ENCODE measurements around the gene ZIC1. TPM values are rescaled to one million over a fixed set of nuclear protein-coding genes. Genes with fewer than 3 reads are reported as not detected.

Gene ZIC1
- total and polyA plus RNA-seq, 2 of the 4 experiments (the other 2 are of a cell fraction) = not detected

- Histone ChIP-seq H3K79me1 (ENCODE audit: low read depth in 1 of 2, low read length in 2 of 2) (no peaks in the 10 kb centered on the region), H3K9me1 (ENCODE audit: insufficient read depth, low read length) (0 out of 2 replicates have a peak, but pooled peaks cover 3% of the 10 kb centered on the region), H3K4me3 (ENCODE audit: insufficient read depth, low read depth, low read length) (no peak within 1 kb of the TSS), H3K9ac (ENCODE audit: low read depth, low read length) (no peak within 1 kb of the TSS), H4K8ac (ENCODE audit: low read depth in 2 of 2, low read length in 2 of 2) (no peak within 1 kb of the TSS), H2BK120ac (ENCODE audit: low read depth, low read length) (no peak within 1 kb of the TSS), H2BK20ac (ENCODE audit: low read depth, low read length) (no peak within 1 kb of the TSS), H3K27ac (ENCODE audit: insufficient read depth, low read length) (no peak within 1 kb of the TSS), H4K20me1 (ENCODE audit: insufficient read depth, low read length) (no peaks in the 10 kb centered on the region), H3K4me2 (ENCODE audit: low read depth, low read length) (no peak within 1 kb of the TSS), H2BK5ac (ENCODE audit: low read depth, low read length, poor library complexity, severe bottlenecking) (no peak within 1 kb of the TSS), H2AK9ac (replicated peaks; ENCODE audit: low read depth, low read length, poor library complexity) (no peak within 1 kb of the TSS), H3K23ac (ENCODE audit: low read depth, low read length) (no peak within 1 kb of the TSS), H4K91ac (ENCODE audit: insufficient read depth, low read depth, low read length) (no peak within 1 kb of the TSS), H3K18ac (ENCODE audit: low read depth, low read length) (no peak within 1 kb of the TSS), H3K36me3 (ENCODE audit: control insufficient read depth, insufficient read depth, low read length) (no peaks in the 10 kb centered on the region), H3K56ac (ENCODE audit: extremely low read depth, insufficient read depth, low read length) (no peak within 1 kb of the TSS), H2AFZ (replicated peaks; ENCODE audit: low read length, poor library complexity) (no peak within 1 kb of the TSS), H3K14ac (replicated peaks; ENCODE audit: low read depth, low read length) (no peak within 1 kb of the TSS), H3K4me1 (ENCODE audit: control insufficient read depth, insufficient read depth, low read length) (no peaks in the 10 kb centered on the region), H3K9me3 (ENCODE audit: control insufficient read depth, insufficient read depth, low read length) (peaks cover 16% of the 10 kb centered on the region), H3K4ac (ENCODE audit: low read depth, low read length) (no peak within 1 kb of the TSS), H3K27me3 (ENCODE audit: control insufficient read depth, insufficient read depth, low read length) (peaks cover 85% of the 10 kb centered on the region), H4K5ac (ENCODE audit: low read depth, low read length) (no peak within 1 kb of the TSS), H2BK15ac (ENCODE audit: low read depth, low read length) (no peak within 1 kb of the TSS), H2AK5ac (ENCODE audit: low read depth, low read length) (no peak within 1 kb of the TSS)
- ChIA-PET POLR2A (ENCODE audit: unreplicated experiment) (no interaction called here), CTCF (no interaction called here)
- ATAC-seq (ENCODE audit: low read depth) = no peak
- no peak for TF ChIP-seq MXI1 (IDR thresholded peaks at IDR 0.05; ENCODE audit: borderline replicate concordance, low read depth, low read length)
- no peak for TF ChIP-seq POLR2A (IDR thresholded peaks at IDR 0.05; ENCODE audit: low read depth, low read length)
- no peak for TF ChIP-seq RAD21 (IDR thresholded peaks at IDR 0.05; ENCODE audit: low read length)
- no peak for TF ChIP-seq USF2 (IDR thresholded peaks at IDR 0.05; ENCODE audit: low read depth, low read length)
- TF ChIP-seq RCOR1 (IDR thresholded peaks at IDR 0.05; ENCODE audit: insufficient replicate concordance, low read length) = no peak
- TF ChIP-seq RFX5 (IDR thresholded peaks at IDR 0.05; ENCODE audit: low read depth, low read length) = no peak
- no peak for TF ChIP-seq CEBPB (IDR thresholded peaks at IDR 0.05; ENCODE audit: low read depth, low read length)
- TF ChIP-seq SMC3 (IDR thresholded peaks at IDR 0.05; ENCODE audit: low read depth, low read length) = no peak
- in situ Hi-C loops (cut with MboI; ENCODE audit: low sequenced_read_pairs) = no loop called here
- no peak for DNase-seq
- intact Hi-C loops (cut with micrococcal nuclease) = no loop called here
- WGBS, 2 experiments (ENCODE audit: extremely low coverage in 2 of 2, insufficient read length in 1 of 2) = no CpG with 5 or more reads among the region's 25 CpGs
- BruUV-seq (replicated peaks) = no TSS peak
- dilution Hi-C loops (cut with HindIII; ENCODE audit: low sequenced_read_pairs, unreplicated experiment) = no loop called here
Observed at GRCh38 chr3:147406028-147406931, 2.9 kb upstream of the ZIC1 start, which contains the start of gene ZIC4. Gene ZIC4, minus strand, starts transcription at chr3:147406543. Its CDS starts 3,746 bp downstream, at chr3:147402797.

Measured in IMR-90 (cell line).